Measurements from ENCODE around the gene TNKS1BP1.
"Not testable (repeated sequence)": the region's sequence is repeated elsewhere in the genome, so short reads cannot be mapped to it uniquely, and the experiment has no call there.

The TNKS1BP1 gene

GRCh38 chr11:57339328-57339727 is 14.6 kb upstream of the TNKS1BP1 start:
- no peak overlapping the region for H3K4me3 ChIP-seq (ENCODE audit: low read depth in 1 of 2, low read length in 2 of 2)

GRCh38 chr11:57338142-57338541 is 13.4 kb upstream of the TNKS1BP1 start, which contains the start of gene P2RX3:
TSS of gene P2RX3 (plus strand) at chr11:57338352. CDS start at chr11:57338551, 199 bp downstream.
- H3K4me1 ChIP-seq (ENCODE audit: insufficient read depth, low read length) = peaks cover 18% of the 10 kb centered on the region
- H3K36me3 ChIP-seq (ENCODE audit: insufficient read depth, low read length) = peaks cover 2% of the 10 kb centered on the region
- no peak within 1 kb of the TSS for H3K27ac ChIP-seq (ENCODE audit: low read depth, low read length)
- no peaks in the 10 kb centered on the region for H3K9me3 ChIP-seq (ENCODE audit: low read length)
- no peak within 1 kb of the TSS for H3K9ac ChIP-seq (ENCODE audit: low read length)
- no peaks in the 10 kb centered on the region for H3K27me3 ChIP-seq (ENCODE audit: control insufficient read depth in 1 of 2, insufficient read depth in 2 of 2, low read length in 2 of 2)
- H3K4me3 ChIP-seq (ENCODE audit: low read depth in 1 of 2, low read length in 2 of 2) = no peak within 1 kb of the TSS

More at GRCh38 chr11:57339328-57339727, 14.6 kb upstream of the TNKS1BP1 start:
- Histone ChIP-seq H3K27ac (ENCODE audit: low read depth, low read length) (no peak overlapping the region), H3K9me3 (ENCODE audit: low read length) (no peaks in the 10 kb centered on the region), H3K4me1 (ENCODE audit: insufficient read depth, low read length) (peaks cover 14% of the 10 kb centered on the region), H3K36me3 (ENCODE audit: insufficient read depth, low read length) (no peaks in the 10 kb centered on the region), H3K9ac (ENCODE audit: low read length) (no peak overlapping the region), H3K27me3 (ENCODE audit: control insufficient read depth in 1 of 2, insufficient read depth in 2 of 2, low read length in 2 of 2) (no peaks in the 10 kb centered on the region)

GRCh38 chr11:57336856-57337255 is 12.1 kb upstream of the TNKS1BP1 start:
- not testable (repeated sequence) for H3K9ac ChIP-seq (ENCODE audit: low read length); H3K27me3 ChIP-seq (ENCODE audit: control insufficient read depth in 1 of 2, insufficient read depth in 2 of 2, low read length in 2 of 2); H3K4me3 ChIP-seq (ENCODE audit: low read depth in 1 of 2, low read length in 2 of 2); H3K9me3 ChIP-seq (ENCODE audit: low read length); H3K27ac ChIP-seq (ENCODE audit: low read depth, low read length)
- H3K36me3 ChIP-seq (ENCODE audit: insufficient read depth, low read length) = peaks cover 15% of the 10 kb centered on the region
- H3K4me1 ChIP-seq (ENCODE audit: insufficient read depth, low read length) = peaks cover 18% of the 10 kb centered on the region

- Histone ChIP-seq H3K4me1 (ENCODE audit: insufficient read depth, low read length) (peaks cover 18% of the 10 kb centered on the region), H3K9me3 (ENCODE audit: low read length) (no peaks in the 10 kb centered on the region), H3K36me3 (ENCODE audit: insufficient read depth, low read length) (peaks cover 22% of the 10 kb centered on the region), H3K9ac (ENCODE audit: low read length) (peak overlapping the region; percentile 50), H3K27ac (ENCODE audit: low read depth, low read length) (peak overlapping the region; percentile 68), H3K4me3 (ENCODE audit: low read depth in 1 of 2, low read length in 2 of 2) (peak overlapping the region; percentile 79 to 90), H3K27me3 (ENCODE audit: control insufficient read depth in 1 of 2, insufficient read depth in 2 of 2, low read length in 2 of 2) (no peaks in the 10 kb centered on the region)
Observed at GRCh38 chr11:57336111-57336666, 11.4 kb upstream of the TNKS1BP1 start.

GRCh38 chr11:57335343-57336110 is 10.8 kb upstream of the TNKS1BP1 start, which contains the start of gene SSRP1:
TSS of gene SSRP1 (minus strand) at chr11:57335892. CDS start at chr11:57335121, 771 bp downstream.
- Histone ChIP-seq H3K9ac (ENCODE audit: low read length) (peak within 1 kb of the TSS; percentile 84), H3K36me3 (ENCODE audit: insufficient read depth, low read length) (peaks cover 27% of the 10 kb centered on the region), H3K4me3 (ENCODE audit: low read depth in 1 of 2, low read length in 2 of 2) (peak within 1 kb of the TSS; percentile 79 to 90), H3K27ac (ENCODE audit: low read depth, low read length) (peak within 1 kb of the TSS; percentile 68), H3K27me3 (ENCODE audit: control insufficient read depth in 1 of 2, insufficient read depth in 2 of 2, low read length in 2 of 2) (no peaks in the 10 kb centered on the region), H3K4me1 (ENCODE audit: insufficient read depth, low read length) (peaks cover 18% of the 10 kb centered on the region), H3K9me3 (ENCODE audit: low read length) (no peaks in the 10 kb centered on the region)

GRCh38 chr11:57335023-57335342 is 10.2 kb upstream of the TNKS1BP1 start:
- Histone ChIP-seq H3K4me3 (ENCODE audit: low read depth in 1 of 2, low read length in 2 of 2) (peak overlapping the region; percentile 79 to 90), H3K36me3 (ENCODE audit: insufficient read depth, low read length) (peaks cover 32% of the 10 kb centered on the region), H3K9me3 (ENCODE audit: low read length) (no peaks in the 10 kb centered on the region), H3K9ac (ENCODE audit: low read length) (peak overlapping the region; percentile 84), H3K27me3 (ENCODE audit: control insufficient read depth in 1 of 2, insufficient read depth in 2 of 2, low read length in 2 of 2) (no peaks in the 10 kb centered on the region), H3K4me1 (ENCODE audit: insufficient read depth, low read length) (peaks cover 18% of the 10 kb centered on the region), H3K27ac (ENCODE audit: low read depth, low read length) (peak overlapping the region; percentile 68)

GRCh38 chr11:57332694-57333440 is 8.1 kb upstream of the TNKS1BP1 start:
- Histone ChIP-seq H3K27me3 (ENCODE audit: control insufficient read depth in 1 of 2, insufficient read depth in 2 of 2, low read length in 2 of 2) (no peaks in the 10 kb centered on the region), H3K36me3 (ENCODE audit: insufficient read depth, low read length) (peaks cover 53% of the 10 kb centered on the region), H3K4me1 (ENCODE audit: insufficient read depth, low read length) (peaks cover 18% of the 10 kb centered on the region), H3K9ac (ENCODE audit: low read length) (no peak overlapping the region), H3K27ac (ENCODE audit: low read depth, low read length) (no peak overlapping the region), H3K9me3 (ENCODE audit: low read length) (no peaks in the 10 kb centered on the region), H3K4me3 (ENCODE audit: low read depth in 1 of 2, low read length in 2 of 2) (no peak overlapping the region)

GRCh38 chr11:57331720-57332119 is 7.0 kb upstream of the TNKS1BP1 start:
- Histone ChIP-seq H3K27ac (ENCODE audit: low read depth, low read length) (no peak overlapping the region), H3K4me3 (ENCODE audit: low read depth in 1 of 2, low read length in 2 of 2) (no peak overlapping the region), H3K4me1 (ENCODE audit: insufficient read depth, low read length) (peaks cover 18% of the 10 kb centered on the region), H3K27me3 (ENCODE audit: control insufficient read depth in 1 of 2, insufficient read depth in 2 of 2, low read length in 2 of 2) (no peaks in the 10 kb centered on the region), H3K9me3 (ENCODE audit: low read length) (no peaks in the 10 kb centered on the region), H3K36me3 (ENCODE audit: insufficient read depth, low read length) (peaks cover 65% of the 10 kb centered on the region), H3K9ac (ENCODE audit: low read length) (no peak overlapping the region)

GRCh38 chr11:57330029-57330428 is 5.3 kb upstream of the TNKS1BP1 start:
- peaks cover 21% of the 10 kb centered on the region for H3K4me1 ChIP-seq (ENCODE audit: insufficient read depth, low read length)
- no peak overlapping the region for H3K9ac ChIP-seq (ENCODE audit: low read length)
- H3K9me3 ChIP-seq (ENCODE audit: low read length) = no peaks in the 10 kb centered on the region
- no peak overlapping the region for H3K4me3 ChIP-seq (ENCODE audit: low read depth in 1 of 2, low read length in 2 of 2)
- H3K27ac ChIP-seq (ENCODE audit: low read depth, low read length) = no peak overlapping the region
- no peaks in the 10 kb centered on the region for H3K27me3 ChIP-seq (ENCODE audit: control insufficient read depth in 1 of 2, insufficient read depth in 2 of 2, low read length in 2 of 2)
- peaks cover 73% of the 10 kb centered on the region for H3K36me3 ChIP-seq (ENCODE audit: insufficient read depth, low read length)

- Histone ChIP-seq H3K27ac (ENCODE audit: low read depth, low read length) (no peak overlapping the region), H3K36me3 (ENCODE audit: insufficient read depth, low read length) (peaks cover 66% of the 10 kb centered on the region), H3K4me1 (ENCODE audit: insufficient read depth, low read length) (peaks cover 22% of the 10 kb centered on the region), H3K9me3 (ENCODE audit: low read length) (no peaks in the 10 kb centered on the region), H3K27me3 (ENCODE audit: control insufficient read depth in 1 of 2, insufficient read depth in 2 of 2, low read length in 2 of 2) (no peaks in the 10 kb centered on the region), H3K9ac (ENCODE audit: low read length) (no peak overlapping the region), H3K4me3 (ENCODE audit: low read depth in 1 of 2, low read length in 2 of 2) (no peak overlapping the region)
Observed at GRCh38 chr11:57327721-57328120, 3.0 kb upstream of the TNKS1BP1 start.

GRCh38 chr11:57325735-57326048 is 940 bp upstream of the TNKS1BP1 start:
- Histone ChIP-seq H3K27ac (ENCODE audit: low read depth, low read length) (peak overlapping the region; percentile 71), H3K9ac (ENCODE audit: low read length) (peak overlapping the region; percentile 82), H3K9me3 (ENCODE audit: low read length) (no peaks in the 10 kb centered on the region), H3K4me3 (ENCODE audit: low read depth in 1 of 2, low read length in 2 of 2) (peak overlapping the region in 1 of 2 donors; percentile 81), H3K4me1 (ENCODE audit: insufficient read depth, low read length) (peaks cover 40% of the 10 kb centered on the region), H3K36me3 (ENCODE audit: insufficient read depth, low read length) (peaks cover 46% of the 10 kb centered on the region), H3K27me3 (ENCODE audit: control insufficient read depth in 1 of 2, insufficient read depth in 2 of 2, low read length in 2 of 2) (no peaks in the 10 kb centered on the region)
